Measurements from ENCODE around the gene PAIP2B.
A peak's percentile ranks its signal among the peaks of the same experiment; 100 is the strongest.
"Not testable (repeated sequence)": the region's sequence is repeated elsewhere in the genome, so short reads cannot be mapped to it uniquely, and the experiment has no call there.

Gene PAIP2B

DNA sequence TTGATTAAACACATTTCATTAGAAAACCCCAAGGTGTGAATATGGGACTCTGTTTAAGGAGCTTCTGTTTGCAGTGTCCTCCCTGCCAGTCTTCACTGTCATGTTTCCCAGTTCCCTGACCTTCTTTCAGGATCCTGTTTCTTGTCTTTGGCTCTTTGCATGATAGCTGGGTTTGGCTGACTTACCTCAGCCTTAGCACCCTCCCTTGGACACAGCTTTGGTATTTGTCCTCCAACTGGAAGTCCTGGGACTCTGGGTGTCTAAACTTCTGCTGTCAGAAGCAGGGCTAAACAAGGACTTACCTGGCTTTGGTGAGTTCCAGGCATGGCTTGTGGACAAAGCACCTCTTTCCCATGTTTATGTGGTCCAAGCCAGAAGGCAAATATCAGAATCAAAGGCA lies 11.2 kb upstream of the PAIP2B start:
- no peak overlapping the region for H3K4me3 ChIP-seq (ENCODE audit: low read length)
- no peak for DNase-seq (ENCODE audit: low read depth)
- TF ChIP-seq, protein P1, sequence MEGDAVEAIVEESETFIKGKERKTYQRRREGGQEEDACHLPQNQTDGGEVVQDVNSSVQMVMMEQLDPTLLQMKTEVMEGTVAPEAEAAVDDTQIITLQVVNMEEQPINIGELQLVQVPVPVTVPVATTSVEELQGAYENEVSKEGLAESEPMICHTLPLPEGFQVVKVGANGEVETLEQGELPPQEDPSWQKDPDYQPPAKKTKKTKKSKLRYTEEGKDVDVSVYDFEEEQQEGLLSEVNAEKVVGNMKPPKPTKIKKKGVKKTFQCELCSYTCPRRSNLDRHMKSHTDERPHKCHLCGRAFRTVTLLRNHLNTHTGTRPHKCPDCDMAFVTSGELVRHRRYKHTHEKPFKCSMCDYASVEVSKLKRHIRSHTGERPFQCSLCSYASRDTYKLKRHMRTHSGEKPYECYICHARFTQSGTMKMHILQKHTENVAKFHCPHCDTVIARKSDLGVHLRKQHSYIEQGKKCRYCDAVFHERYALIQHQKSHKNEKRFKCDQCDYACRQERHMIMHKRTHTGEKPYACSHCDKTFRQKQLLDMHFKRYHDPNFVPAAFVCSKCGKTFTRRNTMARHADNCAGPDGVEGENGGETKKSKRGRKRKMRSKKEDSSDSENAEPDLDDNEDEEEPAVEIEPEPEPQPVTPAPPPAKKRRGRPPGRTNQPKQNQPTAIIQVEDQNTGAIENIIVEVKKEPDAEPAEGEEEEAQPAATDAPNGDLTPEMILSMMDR (conservative IDR thresholded peaks at IDR 0.05; ENCODE audit: low read length): no peak

DNA sequence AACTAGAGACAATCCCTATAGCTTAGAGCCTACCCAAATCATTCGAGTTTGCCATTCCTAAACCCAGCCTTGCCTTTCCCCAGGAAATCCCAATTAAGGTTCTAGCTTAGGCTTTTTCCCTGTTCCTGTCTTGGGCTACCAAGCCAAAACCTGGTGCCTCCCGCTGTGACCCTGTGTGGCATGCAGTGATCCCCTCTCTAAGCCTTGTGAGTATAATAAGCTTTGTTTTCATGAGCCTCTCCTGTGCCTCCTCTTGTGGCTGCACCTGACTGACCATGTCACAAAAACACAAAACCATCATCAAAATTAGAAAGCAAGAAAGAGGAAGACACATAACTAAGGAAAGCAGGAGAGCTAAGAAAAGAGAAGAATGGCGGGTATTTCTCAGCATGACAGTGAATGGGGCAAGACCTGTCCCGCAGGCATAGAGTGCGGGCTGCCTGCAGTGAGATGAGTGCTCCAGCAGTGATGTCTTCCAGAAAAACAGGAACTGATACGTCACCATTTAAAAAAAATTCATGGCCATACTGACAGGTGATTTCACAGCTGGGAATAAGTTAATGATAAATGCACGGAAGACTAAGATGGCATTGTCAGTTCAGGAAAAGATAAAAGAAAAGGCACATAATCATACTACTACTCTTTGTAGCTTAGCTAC lies 9.2 kb upstream of the PAIP2B start:
- DNase-seq (ENCODE audit: low read depth): no peak
- H3K4me3 ChIP-seq (ENCODE audit: low read length): no peak overlapping the region
- TF ChIP-seq, protein P1 (conservative IDR thresholded peaks at IDR 0.05; ENCODE audit: low read length): no peak

DNA sequence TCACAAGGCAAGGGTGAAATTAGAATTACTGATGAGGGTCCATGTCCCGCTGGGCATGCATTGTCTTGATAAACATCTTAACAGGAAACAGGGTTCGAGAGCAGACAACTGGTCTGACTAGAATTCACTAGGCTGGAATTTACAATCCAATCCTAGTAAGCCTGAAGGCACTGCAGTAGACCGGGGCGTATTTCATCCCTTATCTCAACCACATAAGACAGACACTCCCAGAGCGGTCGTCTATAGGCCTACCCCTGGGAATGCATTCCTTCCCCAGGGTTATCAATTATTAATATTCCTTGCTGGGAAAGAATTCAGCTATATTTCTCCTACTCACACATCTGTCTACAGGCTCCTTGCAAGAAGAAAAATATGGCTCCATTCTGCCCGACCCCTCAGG lies 6.2 kb upstream of the PAIP2B start:
- H3K4me3 ChIP-seq (ENCODE audit: low read length); DNase-seq (ENCODE audit: low read depth): not testable (repeated sequence)

DNA sequence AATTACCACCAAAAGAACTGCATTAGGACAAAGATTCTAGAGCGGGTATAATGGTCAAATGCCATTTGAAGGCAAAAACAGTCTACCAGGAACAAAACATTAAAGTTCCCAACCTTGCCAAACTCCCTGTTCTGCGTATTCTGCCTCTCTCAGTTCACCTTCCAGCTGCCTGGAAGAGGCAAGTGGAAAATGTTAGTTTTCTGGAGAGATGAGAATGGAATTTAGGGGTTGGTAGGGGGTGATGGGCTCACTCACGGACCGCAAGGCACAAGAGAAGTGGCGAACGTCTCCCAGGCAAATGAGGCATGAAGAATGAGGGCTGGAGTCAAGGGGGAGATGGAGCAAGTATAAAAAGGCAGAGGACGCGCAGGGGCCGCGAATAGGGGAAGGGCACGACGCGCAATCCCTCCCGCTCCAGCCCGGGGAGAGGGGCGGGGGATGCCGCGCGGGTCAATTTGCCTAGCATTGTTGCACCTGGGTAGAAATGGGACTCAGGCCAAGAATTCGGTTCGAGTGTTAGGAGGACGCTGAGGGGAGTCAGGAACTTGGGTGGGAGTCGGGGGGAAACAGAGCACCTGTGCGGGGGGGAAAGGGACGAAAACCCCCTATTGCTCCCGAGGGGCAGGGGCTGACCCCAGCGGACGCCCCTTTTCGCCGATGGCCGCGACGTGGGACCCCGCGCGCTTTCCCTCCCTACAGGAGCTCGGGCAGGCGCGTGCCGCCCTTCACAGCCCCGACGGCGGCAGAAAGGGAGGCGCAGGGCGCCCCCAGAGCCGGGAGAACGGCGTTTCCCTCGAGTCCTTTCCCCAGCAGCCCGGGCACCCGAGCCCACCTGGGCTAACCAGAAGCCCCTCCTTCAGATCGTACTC lies 573 bp downstream of the PAIP2B start:
- TF ChIP-seq, protein P1 (conservative IDR thresholded peaks at IDR 0.05; ENCODE audit: low read length): no peak; the same call in 1 of the 2 replicates
- no peak for DNase-seq (ENCODE audit: low read depth)
- peak overlapping the region; percentile 82 for H3K4me3 ChIP-seq (ENCODE audit: low read length)

DNA sequence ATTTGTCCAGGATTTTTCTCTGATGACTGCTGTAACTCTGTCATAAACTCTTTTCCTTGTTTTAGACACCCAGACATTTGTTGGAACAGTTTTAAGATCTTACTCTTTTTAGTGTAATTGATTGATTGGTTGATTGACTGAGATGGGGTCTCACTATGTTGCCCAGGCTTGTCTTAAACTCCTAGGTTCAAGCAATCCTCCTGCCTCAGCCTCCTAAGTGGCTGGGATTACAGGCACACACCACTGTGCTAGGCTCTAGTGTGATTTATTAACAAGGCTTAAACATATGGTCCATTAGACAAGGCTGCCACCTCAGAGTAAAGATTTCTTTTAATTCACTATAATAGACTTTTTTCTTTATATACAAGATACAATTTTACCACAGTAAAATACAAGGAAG lies 2.0 kb downstream of the PAIP2B start:
- no peak overlapping the region for H3K4me3 ChIP-seq (ENCODE audit: low read length)
- DNase-seq (ENCODE audit: low read depth): no peak
- TF ChIP-seq, protein P1 (conservative IDR thresholded peaks at IDR 0.05; ENCODE audit: low read length): no peak

DNA sequence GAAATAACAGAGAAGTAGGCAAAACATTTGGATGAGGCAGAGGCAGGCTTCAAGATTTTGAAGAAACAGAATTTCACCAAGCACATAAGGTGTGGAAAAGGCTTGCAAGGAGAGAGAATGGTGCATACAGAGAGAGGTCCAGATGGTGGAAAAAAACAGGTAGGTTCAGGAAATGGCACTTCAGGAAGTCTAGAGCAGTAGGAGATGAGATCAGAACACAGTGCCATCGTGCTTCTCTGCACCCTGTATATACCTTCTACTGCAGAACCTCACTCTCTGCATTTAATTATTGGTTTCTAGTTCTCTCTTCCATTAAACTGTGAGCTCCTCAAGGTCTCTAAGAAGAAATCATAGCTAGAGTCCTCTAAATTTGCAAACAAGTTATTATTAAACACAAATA lies 2.4 kb downstream of the PAIP2B start:
- TF ChIP-seq, protein P1 (conservative IDR thresholded peaks at IDR 0.05; ENCODE audit: low read length): no peak
- no peak overlapping the region for H3K4me3 ChIP-seq (ENCODE audit: low read length)
- no peak for DNase-seq (ENCODE audit: low read depth)

DNA sequence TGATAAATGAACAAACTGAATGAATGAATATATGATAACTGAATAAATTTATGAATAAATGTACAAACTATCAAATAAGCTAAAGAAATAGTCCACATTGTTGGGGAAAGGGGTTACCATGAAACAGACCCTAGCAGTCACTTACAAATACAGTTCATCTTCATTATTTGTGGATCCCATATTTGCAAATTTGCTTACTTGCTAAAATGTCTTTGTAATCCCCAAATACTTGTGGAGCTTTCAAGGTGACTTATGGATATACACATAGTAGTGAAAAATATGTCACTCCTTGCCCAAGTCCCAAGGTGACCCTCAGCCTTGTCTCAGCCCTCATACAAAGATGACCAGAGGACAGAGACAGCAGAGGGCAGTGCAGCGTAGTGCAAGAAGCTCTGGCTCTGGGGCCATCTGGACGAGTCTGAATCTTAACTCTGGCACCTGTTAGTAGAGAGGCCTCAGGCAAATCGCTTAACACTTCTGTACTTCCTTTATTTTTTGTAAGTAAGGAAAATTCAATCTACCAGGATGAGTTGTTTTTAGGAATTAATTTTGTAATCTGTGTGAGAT lies 3.1 kb downstream of the PAIP2B start:
- no peak overlapping the region for H3K4me3 ChIP-seq (ENCODE audit: low read length)
- DNase-seq (ENCODE audit: low read depth): peak; percentile 34
- TF ChIP-seq, protein P1 (conservative IDR thresholded peaks at IDR 0.05; ENCODE audit: low read length): peak; percentile 45

Measured in AG10803 (cell line).